ENCODE data around the gene ZSWIM9.

ZSWIM9 gene

GRCh38 chr19:48152551-48152950, 17.9 kb upstream of the ZSWIM9 start:
- Mint-ChIP-seq H3K27me3 (no peaks in the 10 kb centered on the region), H3K4me1 (ENCODE audit: low read depth) (peaks cover 1% of the 10 kb centered on the region), H3K27ac (no peak overlapping the region), H3K9me3 (no peaks in the 10 kb centered on the region), H3K36me3 (ENCODE audit: low read depth) (peaks cover 93% of the 10 kb centered on the region), H3K4me3 (no peak overlapping the region)
- peak; percentile 80 for DNase-seq

- no peak for DNase-seq
- Mint-ChIP-seq H3K36me3 (ENCODE audit: low read depth) (peaks cover 93% of the 10 kb centered on the region), H3K4me1 (ENCODE audit: low read depth) (peaks cover 1% of the 10 kb centered on the region), H3K4me3 (no peak overlapping the region), H3K9me3 (no peaks in the 10 kb centered on the region), H3K27me3 (no peaks in the 10 kb centered on the region), H3K27ac (no peak overlapping the region)
Observed at GRCh38 chr19:48154003-48154402, 16.5 kb upstream of the ZSWIM9 start.

- H3K9me3 Mint-ChIP-seq = no peaks in the 10 kb centered on the region
- H3K4me1 Mint-ChIP-seq (ENCODE audit: low read depth) = no peaks in the 10 kb centered on the region
- DNase-seq = no peak
- H3K27ac Mint-ChIP-seq = peak overlapping the region; percentile 24
- H3K4me3 Mint-ChIP-seq = no peak overlapping the region
- no peaks in the 10 kb centered on the region for H3K27me3 Mint-ChIP-seq
- peaks cover 90% of the 10 kb centered on the region for H3K36me3 Mint-ChIP-seq (ENCODE audit: low read depth)
Observed at GRCh38 chr19:48158210-48158790, 12.2 kb upstream of the ZSWIM9 start.

- no peak for DNase-seq
- no peaks in the 10 kb centered on the region for H3K27me3 Mint-ChIP-seq
- H3K27ac Mint-ChIP-seq = peak overlapping the region; percentile 100
Observed at GRCh38 chr19:48168689-48169088, 1.8 kb upstream of the ZSWIM9 start.

GRCh38 chr19:48169578-48169938, 922 bp upstream of the ZSWIM9 start:
- Mint-ChIP-seq H3K36me3 (ENCODE audit: low read depth) (peaks cover 70% of the 10 kb centered on the region), H3K27ac (peak overlapping the region; percentile 100), H3K4me1 (ENCODE audit: low read depth) (peaks cover 41% of the 10 kb centered on the region), H3K4me3 (peak overlapping the region; percentile 94), H3K27me3 (no peaks in the 10 kb centered on the region), H3K9me3 (no peaks in the 10 kb centered on the region)
- peak; percentile 92 for DNase-seq

More at GRCh38 chr19:48168689-48169088, 1.8 kb upstream of the ZSWIM9 start:
- H3K4me3 Mint-ChIP-seq = peak overlapping the region; percentile 94
- no peaks in the 10 kb centered on the region for H3K9me3 Mint-ChIP-seq
- peaks cover 38% of the 10 kb centered on the region for H3K4me1 Mint-ChIP-seq (ENCODE audit: low read depth)
- peaks cover 70% of the 10 kb centered on the region for H3K36me3 Mint-ChIP-seq (ENCODE audit: low read depth)

GRCh38 chr19:48170817-48171347, 402 bp downstream of the ZSWIM9 start:
- DNase-seq = no peak
- H3K4me1 Mint-ChIP-seq (ENCODE audit: low read depth) = peaks cover 45% of the 10 kb centered on the region
- H3K36me3 Mint-ChIP-seq (ENCODE audit: low read depth) = peaks cover 70% of the 10 kb centered on the region
- no peaks in the 10 kb centered on the region for H3K27me3 Mint-ChIP-seq
- no peaks in the 10 kb centered on the region for H3K9me3 Mint-ChIP-seq
- peak overlapping the region; percentile 94 for H3K4me3 Mint-ChIP-seq
- H3K27ac Mint-ChIP-seq = peak overlapping the region; percentile 100

GRCh38 chr19:48171710-48172109, 1.2 kb downstream of the ZSWIM9 start:
- Mint-ChIP-seq H3K4me1 (ENCODE audit: low read depth) (peaks cover 45% of the 10 kb centered on the region), H3K27ac (no peak overlapping the region), H3K27me3 (no peaks in the 10 kb centered on the region), H3K9me3 (no peaks in the 10 kb centered on the region), H3K36me3 (ENCODE audit: low read depth) (peaks cover 75% of the 10 kb centered on the region), H3K4me3 (peak overlapping the region; percentile 94)
- no peak for DNase-seq

GRCh38 chr19:48174445-48175030, 4.1 kb downstream of the ZSWIM9 start:
- peaks cover 27% of the 10 kb centered on the region for H3K4me1 Mint-ChIP-seq (ENCODE audit: low read depth)
- no peaks in the 10 kb centered on the region for H3K27me3 Mint-ChIP-seq
- H3K27ac Mint-ChIP-seq = no peak overlapping the region
- H3K9me3 Mint-ChIP-seq = no peaks in the 10 kb centered on the region
- H3K4me3 Mint-ChIP-seq = no peak overlapping the region
- no peak for DNase-seq
- peaks cover 72% of the 10 kb centered on the region for H3K36me3 Mint-ChIP-seq (ENCODE audit: low read depth)

- Mint-ChIP-seq H3K27ac (peak overlapping the region; percentile 1), H3K4me3 (no peak overlapping the region), H3K9me3 (no peaks in the 10 kb centered on the region), H3K36me3 (ENCODE audit: low read depth) (peaks cover 75% of the 10 kb centered on the region), H3K27me3 (no peaks in the 10 kb centered on the region), H3K4me1 (ENCODE audit: low read depth) (peaks cover 27% of the 10 kb centered on the region)
- no peak for DNase-seq
Observed at GRCh38 chr19:48175578-48175977, 5.1 kb downstream of the ZSWIM9 start.

GRCh38 chr19:48176226-48176625, 5.7 kb downstream of the ZSWIM9 start:
- Mint-ChIP-seq H3K27ac (peak overlapping the region; percentile 50), H3K36me3 (ENCODE audit: low read depth) (peaks cover 73% of the 10 kb centered on the region), H3K4me1 (ENCODE audit: low read depth) (peaks cover 22% of the 10 kb centered on the region), H3K27me3 (no peaks in the 10 kb centered on the region), H3K9me3 (peaks cover 1% of the 10 kb centered on the region), H3K4me3 (no peak overlapping the region)
- no peak for DNase-seq

- Mint-ChIP-seq H3K27ac (no peak overlapping the region), H3K4me1 (ENCODE audit: low read depth) (peaks cover 3% of the 10 kb centered on the region), H3K27me3 (no peaks in the 10 kb centered on the region), H3K36me3 (ENCODE audit: low read depth) (peaks cover 60% of the 10 kb centered on the region), H3K4me3 (no peak overlapping the region), H3K9me3 (peaks cover 7% of the 10 kb centered on the region)
- no peak for DNase-seq
Observed at GRCh38 chr19:48181505-48181904, 11.0 kb downstream of the ZSWIM9 start.

GRCh38 chr19:48182434-48182833, 12.0 kb downstream of the ZSWIM9 start:
- Mint-ChIP-seq H3K4me1 (ENCODE audit: low read depth) (no peaks in the 10 kb centered on the region), H3K36me3 (ENCODE audit: low read depth) (peaks cover 54% of the 10 kb centered on the region), H3K4me3 (no peak overlapping the region), H3K9me3 (peaks cover 7% of the 10 kb centered on the region), H3K27ac (no peak overlapping the region), H3K27me3 (no peaks in the 10 kb centered on the region)
- DNase-seq = no peak

GRCh38 chr19:48183356-48183755, 12.9 kb downstream of the ZSWIM9 start:
- peaks cover 7% of the 10 kb centered on the region for H3K9me3 Mint-ChIP-seq
- no peak for DNase-seq
- no peak overlapping the region for H3K4me3 Mint-ChIP-seq
- no peak overlapping the region for H3K27ac Mint-ChIP-seq
- no peaks in the 10 kb centered on the region for H3K27me3 Mint-ChIP-seq
- peaks cover 61% of the 10 kb centered on the region for H3K36me3 Mint-ChIP-seq (ENCODE audit: low read depth)
- H3K4me1 Mint-ChIP-seq (ENCODE audit: low read depth) = no peaks in the 10 kb centered on the region

GRCh38 chr19:48186015-48186414, 15.5 kb downstream of the ZSWIM9 start:
- Mint-ChIP-seq H3K36me3 (ENCODE audit: low read depth) (peaks cover 61% of the 10 kb centered on the region), H3K9me3 (peaks cover 7% of the 10 kb centered on the region), H3K27ac (no peak overlapping the region), H3K4me1 (ENCODE audit: low read depth) (peaks cover 8% of the 10 kb centered on the region), H3K27me3 (no peaks in the 10 kb centered on the region), H3K4me3 (no peak overlapping the region)
- DNase-seq = no peak

- Mint-ChIP-seq H3K9me3 (peaks cover 3% of the 10 kb centered on the region), H3K4me3 (no peak overlapping the region), H3K27ac (no peak overlapping the region), H3K36me3 (ENCODE audit: low read depth) (peaks cover 58% of the 10 kb centered on the region), H3K4me1 (ENCODE audit: low read depth) (peaks cover 8% of the 10 kb centered on the region), H3K27me3 (no peaks in the 10 kb centered on the region)
- no peak for DNase-seq
Observed at GRCh38 chr19:48186541-48186991, 16.1 kb downstream of the ZSWIM9 start.
